IMR-90 (cell line): ENCODE data around the gene GALP. TPM values are rescaled to one million over a fixed set of nuclear protein-coding genes. Genes with fewer than 3 reads are reported as not detected.

Source experiments
- ATAC-seq: fragments of 200-7000 bp; cut with Tn5 transposase; 2 replicates; pipeline ENCODE4 v1.9.1; 2020; ENCODE audit warnings: low read depth, mild to moderate bottlenecking, moderate library complexity
- BruUV-seq: library from RNA; stranded (reverse); fragments of 400-500 nt; replicated peaks from 2 replicates; lab custom pipeline; 2021; lab: Mats Ljungman, UMichigan
- CTCF ChIA-PET: fragments of 300-600 bp; formaldehyde crosslinking; extraction: SDS; loops from one replicate; lab custom pipeline; 2021; ENCODE audit warnings: antibody characterized with exemption; lab: Yijun Ruan, JAX
- POLR2A ChIA-PET: fragments of 300-600 bp; sonication (Branson Sonifier 250); formaldehyde crosslinking; loops from one replicate; lab custom pipeline; 2022; ENCODE audit warnings: antibody characterized with exemption; ENCODE audit not compliant: unreplicated experiment; lab: Charles Lee
- DNase-seq: peaks from one replicate; pipeline ENCODE4 v3.0.0; 2013
- H2AFZ ChIP-seq: replicated peaks from 2 replicates; pipeline ENCODE3; 2013; ENCODE audit warnings: low read length, mild to moderate bottlenecking; ENCODE audit not compliant: poor library complexity
- H2AK5ac ChIP-seq: 2 replicates; pipeline ENCODE4 v1.6.1; 2013; ENCODE audit warnings: low read depth, low read length, inconsistent platforms
- H2AK9ac ChIP-seq: replicated peaks from 2 replicates; pipeline ENCODE3; 2013; ENCODE audit warnings: mild to moderate bottlenecking, low read depth, low read length, moderate library complexity; ENCODE audit not compliant: poor library complexity
- H2BK120ac ChIP-seq: 2 replicates; pipeline ENCODE4 v1.6.1; 2013; ENCODE audit warnings: low read depth, low read length, inconsistent platforms
- H2BK15ac ChIP-seq: 3 replicates; pipeline ENCODE4 v1.6.1; 2013; ENCODE audit warnings: low read depth, low read length, inconsistent platforms
- H2BK20ac ChIP-seq: 2 replicates; pipeline ENCODE4 v1.6.1; 2013; ENCODE audit warnings: low read depth, mild to moderate bottlenecking, inconsistent platforms, low read length, moderate library complexity
- H2BK5ac ChIP-seq: 2 replicates; pipeline ENCODE4 v1.6.1; 2013; ENCODE audit warnings: mild to moderate bottlenecking, low read depth, low read length, inconsistent platforms; ENCODE audit not compliant: poor library complexity, severe bottlenecking
- H3K14ac ChIP-seq: replicated peaks from 2 replicates; pipeline ENCODE4 v1.6.1; 2013; ENCODE audit warnings: low read depth, low read length, inconsistent platforms
- H3K18ac ChIP-seq: 2 replicates; pipeline ENCODE4 v1.6.1; 2013; ENCODE audit warnings: low read depth, low read length, control low read depth
- H3K23ac ChIP-seq: 2 replicates; pipeline ENCODE4 v1.6.1; 2013; ENCODE audit warnings: low read depth, low read length, inconsistent platforms
- H3K27ac ChIP-seq: 2 replicates; pipeline ENCODE4 v1.5.1; 2013; ENCODE audit warnings: mild to moderate bottlenecking, control low read depth, low read length; ENCODE audit not compliant: insufficient read depth
- H3K27me3 ChIP-seq: 2 replicates; pipeline ENCODE4 v1.6.1; 2013; ENCODE audit warnings: low read length; ENCODE audit not compliant: control insufficient read depth, insufficient read depth
- H3K36me3 ChIP-seq: 2 replicates; pipeline ENCODE4 v1.6.1; 2013; ENCODE audit warnings: low read length, mixed read lengths; ENCODE audit not compliant: control insufficient read depth, insufficient read depth
- H3K4ac ChIP-seq: 2 replicates; pipeline ENCODE4 v1.6.1; 2013; ENCODE audit warnings: low read depth, low read length, inconsistent platforms
- H3K4me1 ChIP-seq: 2 replicates; pipeline ENCODE4 v1.6.1; 2013; ENCODE audit warnings: low read length, mixed read lengths; ENCODE audit not compliant: control insufficient read depth, insufficient read depth
- H3K4me2 ChIP-seq: 2 replicates; pipeline ENCODE4 v1.6.1; 2013; ENCODE audit warnings: low read depth, mild to moderate bottlenecking, control low read depth, low read length, moderate library complexity
- H3K4me3 ChIP-seq: 2 replicates; pipeline ENCODE4 v1.5.1; 2013; ENCODE audit warnings: low read depth, mild to moderate bottlenecking, control low read depth, low read length, moderate library complexity; ENCODE audit not compliant: insufficient read depth
- H3K56ac ChIP-seq: 2 replicates; pipeline ENCODE4 v1.6.1; 2013; ENCODE audit warnings: low read length, inconsistent platforms; ENCODE audit not compliant: insufficient read depth; ENCODE audit errors: extremely low read depth
- H3K79me1 ChIP-seq, 2 experiments: 2 replicates each; pipeline ENCODE4 v1.6.1; 2013; ENCODE audit warnings: low read length in 2 of 2, inconsistent platforms in 1 of 2, low read depth in 1 of 2
- H3K9ac ChIP-seq: 2 replicates; pipeline ENCODE4 v1.6.1; 2013; ENCODE audit warnings: low read depth, low read length, control low read depth
- H3K9me1 ChIP-seq: 2 replicates; pipeline ENCODE4 v1.6.1; 2013; ENCODE audit warnings: low read length, inconsistent platforms; ENCODE audit not compliant: insufficient read depth
- H3K9me3 ChIP-seq: 2 replicates; pipeline ENCODE4 v1.6.1; 2013; ENCODE audit warnings: low read length; ENCODE audit not compliant: control insufficient read depth, insufficient read depth
- H4K20me1 ChIP-seq: 2 replicates; pipeline ENCODE4 v1.6.1; 2013; ENCODE audit warnings: low read length, inconsistent platforms; ENCODE audit not compliant: insufficient read depth
- H4K5ac ChIP-seq: 2 replicates; pipeline ENCODE4 v1.6.1; 2013; ENCODE audit warnings: mild to moderate bottlenecking, low read depth, low read length, control low read depth
- H4K8ac ChIP-seq, 2 experiments: 2 replicates each; pipeline ENCODE4 v1.6.1; 2013; ENCODE audit warnings: low read depth in 2 of 2, low read length in 2 of 2, control low read depth in 1 of 2, inconsistent platforms in 1 of 2
- H4K91ac ChIP-seq: 2 replicates; pipeline ENCODE4 v1.6.1; 2013; ENCODE audit warnings: low read depth, low read length, inconsistent platforms; ENCODE audit not compliant: insufficient read depth
- BHLHE40 ChIP-seq: fragments of 150-350 bp; IDR thresholded peaks from 2 replicates; pipeline ENCODE4 v1.6.1; 2016; ENCODE audit warnings: mild to moderate bottlenecking, low read depth, low read length
- CEBPB ChIP-seq: IDR thresholded peaks from 2 replicates; pipeline ENCODE4 v1.6.1; 2012; ENCODE audit warnings: low read depth, low read length, improper control_type of control experiment
- CHD1 ChIP-seq: IDR thresholded peaks from 2 replicates; pipeline ENCODE4 v1.6.1; 2012; ENCODE audit warnings: low read depth, low read length, improper control_type of control experiment
- MAFK ChIP-seq: IDR thresholded peaks from 2 replicates; pipeline ENCODE4 v1.6.1; 2012; ENCODE audit warnings: low read depth, low read length, improper control_type of control experiment
- MXI1 ChIP-seq: IDR thresholded peaks from 2 replicates; pipeline ENCODE4 v1.6.1; 2012; ENCODE audit warnings: low read depth, mild to moderate bottlenecking, low read length, moderate library complexity, borderline replicate concordance
- NFE2L2 ChIP-seq: fragments of 150-350 bp; IDR thresholded peaks from 2 replicates; pipeline ENCODE4 v1.6.1; 2016; ENCODE audit warnings: low read depth, mild to moderate bottlenecking, low read length
- POLR2A ChIP-seq: IDR thresholded peaks from 2 replicates; pipeline ENCODE4 v1.6.1; 2012; ENCODE audit warnings: mild to moderate bottlenecking, low read depth, low read length
- RCOR1 ChIP-seq: IDR thresholded peaks from 2 replicates; pipeline ENCODE4 v1.6.1; 2012; ENCODE audit warnings: mild to moderate bottlenecking, low read length, improper control_type of control experiment; ENCODE audit not compliant: insufficient replicate concordance
- RFX5 ChIP-seq: IDR thresholded peaks from 2 replicates; pipeline ENCODE4 v1.8.0; 2012; ENCODE audit warnings: low read depth, mild to moderate bottlenecking, low read length, moderate library complexity
- SMC3 ChIP-seq: fragments of 150-350 bp; IDR thresholded peaks from 2 replicates; pipeline ENCODE4 v1.6.1; 2016; ENCODE audit warnings: low read depth, mild to moderate bottlenecking, antibody characterized with exemption, low read length, moderate library complexity
- WGBS, 2 experiments: methylation state at CpG; one replicate each; pipeline versions ENCODE4 v1.1.5 to v1.1.7; 2013; ENCODE audit warnings: missing lambda C conversion rate in 2 of 2; ENCODE audit not compliant: insufficient read length in 1 of 2; ENCODE audit errors: extremely low coverage in 2 of 2; 5-methylcytosine and 5-hydroxymethylcytosine counted together
- dilution Hi-C: fragments of 300-500 bp; cut with HindIII; formaldehyde crosslinking; loops from one replicate; pipeline ENCODE4 v1.14.3; 2018; ENCODE audit warnings: low sequenced_read_pairs; ENCODE audit not compliant: unreplicated experiment
- in situ Hi-C: fragments of 300-500 bp; cut with MboI; formaldehyde crosslinking; loops from 3 replicates; pipeline ENCODE4 v1.14.3; 2019; ENCODE audit warnings: low sequenced_read_pairs, inconsistent platforms, mixed read lengths
- intact Hi-C: fragments of 100-400 bp; cut with micrococcal nuclease; formaldehyde crosslinking; loops from 2 replicates; pipeline ENCODE4 v1.10.0; 2022
- polyA plus RNA-seq, 3 experiments: library from polyadenylated mRNA; depleted of rRNA; stranded (reverse); fragments of >200 nt; gene quantifications; 2 replicates each; pipeline ENCODE4 v1.2.3, GENCODE V29; 2012; ENCODE audit warnings: low replicate concordance in 1 of 3
- total RNA-seq: library from RNA; depleted of rRNA; stranded (reverse); fragments of >200 nt; gene quantifications from 2 replicates; pipeline ENCODE4 v1.2.3, GENCODE V29; 2012
- TF ChIP-seq, protein P1 (sequence below): fragments of 150-350 bp; IDR thresholded peaks from 2 replicates; pipeline ENCODE4 v1.6.1; 2017; ENCODE audit warnings: mild to moderate bottlenecking, antibody characterized with exemption, low read length, low read depth
- TF ChIP-seq, protein P2 (sequence below): fragments of 150-350 bp; IDR thresholded peaks from 2 replicates; pipeline ENCODE4 v1.6.1; 2016; ENCODE audit warnings: low read depth, mild to moderate bottlenecking, low read length, moderate library complexity, borderline replicate concordance
- TF ChIP-seq, protein P3 (sequence below): conservative IDR thresholded peaks from 2 replicates; pipeline ENCODE4 v1.5.1; 2012; ENCODE audit warnings: mild to moderate bottlenecking, low read depth, low read length, improper control_type of control experiment

GALP gene
- total and polyA plus RNA-seq, 2 of the 4 experiments (the other 2 are of a cell fraction), result not detected

DNA sequence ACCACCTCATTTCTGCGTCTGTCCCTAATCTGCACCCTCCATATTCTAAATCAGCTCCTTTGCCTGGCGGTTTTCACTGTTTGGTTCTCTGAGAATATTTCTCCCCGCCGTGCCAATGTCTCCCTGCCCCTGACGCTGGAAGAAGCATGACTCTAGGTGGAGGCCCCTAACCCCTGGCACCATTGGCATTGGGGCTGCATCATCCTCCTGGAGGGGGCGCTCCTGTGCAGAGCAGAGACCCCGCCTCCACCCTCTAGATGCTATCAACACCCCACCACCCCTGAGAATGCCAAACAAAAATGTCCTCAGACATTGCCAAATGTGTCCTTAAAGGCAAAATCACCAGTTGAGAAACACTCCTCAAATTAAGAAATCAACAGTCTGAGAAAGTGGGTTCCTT, 15.3 kb downstream of the GALP start:
- intact Hi-C loops, result no loop called here
- Histone ChIP-seq H3K27ac (no peak overlapping the region), H3K9ac (no peak overlapping the region), H3K4me2 (no peak overlapping the region), H4K20me1 (no peaks in the 10 kb centered on the region), H4K8ac (no peak overlapping the region), H3K27me3 (no peaks in the 10 kb centered on the region), H3K4me3 (no peak overlapping the region), H3K14ac (no peak overlapping the region), H2BK5ac (no peak overlapping the region), H4K5ac (no peak overlapping the region), H3K79me1 (no peaks in the 10 kb centered on the region), H3K23ac (no peak overlapping the region), H2BK15ac (no peak overlapping the region), H2AK5ac (no peak overlapping the region), H2AFZ (no peak overlapping the region), H3K9me3 (no peaks in the 10 kb centered on the region), H3K18ac (no peak overlapping the region), H3K36me3 (no peaks in the 10 kb centered on the region), H2BK120ac (no peak overlapping the region), H3K56ac (no peak overlapping the region), H2AK9ac (no peak overlapping the region), H3K4me1 (no peaks in the 10 kb centered on the region), H3K9me1 (no peaks in the 10 kb centered on the region), H2BK20ac (no peak overlapping the region), H3K4ac (no peak overlapping the region), H4K91ac (no peak overlapping the region)
- 44% methylated on average over 2 of the region's 7 CpGs; no CpG with 5 or more reads in 1 of the 2 experiments for WGBS, 2 experiments
- CTCF ChIA-PET, result no interaction called here
- in situ Hi-C loops, result no loop called here
- POLR2A ChIA-PET, result no interaction called here
- dilution Hi-C loops, result no loop called here
- no TSS peak for BruUV-seq
- ATAC-seq (no peak), DNase-seq (no peak)
- TF ChIP-seq, protein P1, sequence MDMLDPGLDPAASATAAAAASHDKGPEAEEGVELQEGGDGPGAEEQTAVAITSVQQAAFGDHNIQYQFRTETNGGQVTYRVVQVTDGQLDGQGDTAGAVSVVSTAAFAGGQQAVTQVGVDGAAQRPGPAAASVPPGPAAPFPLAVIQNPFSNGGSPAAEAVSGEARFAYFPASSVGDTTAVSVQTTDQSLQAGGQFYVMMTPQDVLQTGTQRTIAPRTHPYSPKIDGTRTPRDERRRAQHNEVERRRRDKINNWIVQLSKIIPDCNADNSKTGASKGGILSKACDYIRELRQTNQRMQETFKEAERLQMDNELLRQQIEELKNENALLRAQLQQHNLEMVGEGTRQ, result no peak
- TF ChIP-seq, protein P2, sequence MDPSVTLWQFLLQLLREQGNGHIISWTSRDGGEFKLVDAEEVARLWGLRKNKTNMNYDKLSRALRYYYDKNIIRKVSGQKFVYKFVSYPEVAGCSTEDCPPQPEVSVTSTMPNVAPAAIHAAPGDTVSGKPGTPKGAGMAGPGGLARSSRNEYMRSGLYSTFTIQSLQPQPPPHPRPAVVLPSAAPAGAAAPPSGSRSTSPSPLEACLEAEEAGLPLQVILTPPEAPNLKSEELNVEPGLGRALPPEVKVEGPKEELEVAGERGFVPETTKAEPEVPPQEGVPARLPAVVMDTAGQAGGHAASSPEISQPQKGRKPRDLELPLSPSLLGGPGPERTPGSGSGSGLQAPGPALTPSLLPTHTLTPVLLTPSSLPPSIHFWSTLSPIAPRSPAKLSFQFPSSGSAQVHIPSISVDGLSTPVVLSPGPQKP, result no peak
- TF ChIP-seq CEBPB (no peak), RFX5 (no peak), SMC3 (no peak), RCOR1 (no peak), NFE2L2 (no peak), MAFK (no peak), CHD1 (no peak), MXI1 (no peak), POLR2A (no peak), BHLHE40 (no peak)
- TF ChIP-seq, protein P3, sequence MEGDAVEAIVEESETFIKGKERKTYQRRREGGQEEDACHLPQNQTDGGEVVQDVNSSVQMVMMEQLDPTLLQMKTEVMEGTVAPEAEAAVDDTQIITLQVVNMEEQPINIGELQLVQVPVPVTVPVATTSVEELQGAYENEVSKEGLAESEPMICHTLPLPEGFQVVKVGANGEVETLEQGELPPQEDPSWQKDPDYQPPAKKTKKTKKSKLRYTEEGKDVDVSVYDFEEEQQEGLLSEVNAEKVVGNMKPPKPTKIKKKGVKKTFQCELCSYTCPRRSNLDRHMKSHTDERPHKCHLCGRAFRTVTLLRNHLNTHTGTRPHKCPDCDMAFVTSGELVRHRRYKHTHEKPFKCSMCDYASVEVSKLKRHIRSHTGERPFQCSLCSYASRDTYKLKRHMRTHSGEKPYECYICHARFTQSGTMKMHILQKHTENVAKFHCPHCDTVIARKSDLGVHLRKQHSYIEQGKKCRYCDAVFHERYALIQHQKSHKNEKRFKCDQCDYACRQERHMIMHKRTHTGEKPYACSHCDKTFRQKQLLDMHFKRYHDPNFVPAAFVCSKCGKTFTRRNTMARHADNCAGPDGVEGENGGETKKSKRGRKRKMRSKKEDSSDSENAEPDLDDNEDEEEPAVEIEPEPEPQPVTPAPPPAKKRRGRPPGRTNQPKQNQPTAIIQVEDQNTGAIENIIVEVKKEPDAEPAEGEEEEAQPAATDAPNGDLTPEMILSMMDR, result no peak
